ENCODE data around the gene NCAN. TPM values are rescaled to one million over a fixed set of nuclear protein-coding genes. Genes with fewer than 3 reads are reported as not detected.

The NCAN gene
- total and polyA plus RNA-seq, 2 of the 13 experiments (the other 11 are each of a cell fraction or from before 2014, with no cell fraction given), result not detected

DNA sequence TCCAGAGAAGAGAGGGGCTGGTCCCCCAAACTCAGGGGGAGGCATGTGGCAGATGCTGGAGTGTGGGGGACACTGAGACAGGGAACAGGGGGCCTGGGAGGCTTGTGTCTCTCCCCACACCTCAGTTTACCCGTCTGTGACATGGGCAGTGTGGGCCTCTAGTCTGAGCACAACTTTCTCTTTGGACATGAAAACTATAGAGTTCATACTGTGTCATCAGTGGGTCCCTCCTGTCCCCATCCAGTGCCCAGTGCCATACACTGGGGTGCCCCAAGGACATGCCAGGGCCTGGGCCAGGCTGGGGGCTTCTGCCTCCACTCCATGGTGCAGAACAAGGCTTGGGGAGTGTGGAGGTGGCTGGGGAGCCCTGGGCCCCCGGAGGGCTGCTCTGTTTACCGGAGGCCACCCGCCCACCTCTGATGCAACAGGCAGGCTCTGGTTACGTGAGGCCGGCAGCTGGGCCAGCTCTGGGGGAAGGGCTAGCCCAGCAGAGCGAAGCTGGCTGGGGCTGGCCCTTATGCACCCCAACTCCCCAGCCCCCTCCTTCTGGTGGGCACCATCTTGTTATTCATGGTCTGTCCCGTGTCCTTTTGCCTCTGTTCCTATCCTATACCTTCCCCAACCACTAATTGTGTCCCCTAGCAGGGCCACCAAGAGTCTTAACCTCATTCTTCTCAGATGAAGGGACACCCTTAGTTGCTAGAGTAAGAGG, 39.8 kb upstream of the NCAN start (continued):
- TF ChIP-seq, protein P1, sequence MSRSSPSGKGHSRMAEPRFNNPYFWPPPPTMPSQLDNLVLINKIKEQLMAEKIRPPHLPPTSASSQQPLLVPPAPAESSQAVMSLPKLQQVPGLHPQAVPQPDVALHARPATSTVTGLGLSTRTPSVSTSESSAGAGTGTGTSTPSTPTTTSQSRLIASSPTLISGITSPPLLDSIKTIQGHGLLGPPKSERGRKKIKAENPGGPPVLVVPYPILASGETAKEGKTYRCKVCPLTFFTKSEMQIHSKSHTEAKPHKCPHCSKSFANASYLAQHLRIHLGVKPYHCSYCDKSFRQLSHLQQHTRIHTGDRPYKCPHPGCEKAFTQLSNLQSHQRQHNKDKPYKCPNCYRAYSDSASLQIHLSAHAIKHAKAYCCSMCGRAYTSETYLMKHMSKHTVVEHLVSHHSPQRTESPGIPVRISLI (CRISPR knock-in tag; IDR thresholded peaks at IDR 0.05; ENCODE audit: borderline replicate concordance), result no peak
- TF ChIP-seq ZNF569 (CRISPR knock-in tag; IDR thresholded peaks at IDR 0.05; ENCODE audit: borderline replicate concordance) (no peak), BCL6 (CRISPR knock-in tag; IDR thresholded peaks at IDR 0.05) (peak; percentile 62), SOX6 (IDR thresholded peaks at IDR 0.05) (no peak), SOX6 (CRISPR knock-in tag; IDR thresholded peaks at IDR 0.05) (peak; percentile 70), ZNF660 (CRISPR knock-in tag; IDR thresholded peaks at IDR 0.05; ENCODE audit: borderline replicate concordance, low read depth) (no peak), ZNF282 (IDR thresholded peaks at IDR 0.05; ENCODE audit: partially characterized antibody) (no peak), SPEN (CRISPR knock-in tag; IDR thresholded peaks at IDR 0.05; ENCODE audit: low read depth) (peak; percentile 26; the same call in 1 of the 2 replicates), RARA (CRISPR knock-in tag; IDR thresholded peaks at IDR 0.05) (peak; percentile 47), KLF16 (CRISPR knock-in tag; IDR thresholded peaks at IDR 0.05) (peak in 1 of 2 experiments; percentile 65; a peak in 1 of 4 replicates), STAT5B (CRISPR knock-in tag; IDR thresholded peaks at IDR 0.05) (no peak), CENPX (CRISPR knock-in tag; IDR thresholded peaks at IDR 0.05) (no peak), SIX1 (CRISPR knock-in tag; IDR thresholded peaks at IDR 0.05; ENCODE audit: borderline replicate concordance) (peak; percentile 88), ZNF138 (CRISPR knock-in tag; IDR thresholded peaks at IDR 0.05; ENCODE audit: low read depth) (no peak), NFRKB (IDR thresholded peaks at IDR 0.05) (no peak), ZNF264 (CRISPR knock-in tag; IDR thresholded peaks at IDR 0.05) (no peak), ZNF3 (CRISPR knock-in tag; IDR thresholded peaks at IDR 0.05) (no peak), ASH2L (IDR thresholded peaks at IDR 0.05; ENCODE audit: insufficient read length, low read depth, low read length) (no peak), SIX4 (CRISPR knock-in tag; IDR thresholded peaks at IDR 0.05) (peak; percentile 97), ZNF124 (CRISPR knock-in tag; IDR thresholded peaks at IDR 0.05) (no peak), ZNF674 (CRISPR knock-in tag; IDR thresholded peaks at IDR 0.05; ENCODE audit: low read depth) (0 out of 2 replicates have a peak, but pooled peaks have one; percentile 34), ZNF253 (CRISPR knock-in tag; IDR thresholded peaks at IDR 0.05; ENCODE audit: borderline replicate concordance) (no peak), ZNF20 (CRISPR knock-in tag; IDR thresholded peaks at IDR 0.05) (no peak)
- TF ChIP-seq, protein P2, sequence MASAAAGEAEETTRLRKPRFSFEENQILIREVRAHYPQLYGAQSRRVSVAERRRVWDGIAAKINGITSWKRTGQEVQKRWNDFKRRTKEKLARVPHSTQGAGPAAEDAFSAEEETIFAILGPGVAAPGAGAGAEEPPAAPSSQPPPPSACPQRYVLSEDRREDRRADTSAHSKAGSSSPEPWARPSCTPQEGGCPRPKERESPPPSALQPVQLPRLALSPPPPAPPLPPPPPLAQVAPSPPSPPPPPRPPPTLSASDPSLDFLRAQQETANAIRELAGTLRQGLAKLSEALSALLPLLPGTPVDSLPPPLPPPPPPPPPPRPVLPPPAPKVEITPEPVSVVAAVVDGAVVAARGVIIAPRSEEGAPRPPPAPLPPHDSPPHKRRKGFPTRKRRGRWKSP (CRISPR knock-in tag; IDR thresholded peaks at IDR 0.05), result no peak
- TF ChIP-seq, protein P3, sequence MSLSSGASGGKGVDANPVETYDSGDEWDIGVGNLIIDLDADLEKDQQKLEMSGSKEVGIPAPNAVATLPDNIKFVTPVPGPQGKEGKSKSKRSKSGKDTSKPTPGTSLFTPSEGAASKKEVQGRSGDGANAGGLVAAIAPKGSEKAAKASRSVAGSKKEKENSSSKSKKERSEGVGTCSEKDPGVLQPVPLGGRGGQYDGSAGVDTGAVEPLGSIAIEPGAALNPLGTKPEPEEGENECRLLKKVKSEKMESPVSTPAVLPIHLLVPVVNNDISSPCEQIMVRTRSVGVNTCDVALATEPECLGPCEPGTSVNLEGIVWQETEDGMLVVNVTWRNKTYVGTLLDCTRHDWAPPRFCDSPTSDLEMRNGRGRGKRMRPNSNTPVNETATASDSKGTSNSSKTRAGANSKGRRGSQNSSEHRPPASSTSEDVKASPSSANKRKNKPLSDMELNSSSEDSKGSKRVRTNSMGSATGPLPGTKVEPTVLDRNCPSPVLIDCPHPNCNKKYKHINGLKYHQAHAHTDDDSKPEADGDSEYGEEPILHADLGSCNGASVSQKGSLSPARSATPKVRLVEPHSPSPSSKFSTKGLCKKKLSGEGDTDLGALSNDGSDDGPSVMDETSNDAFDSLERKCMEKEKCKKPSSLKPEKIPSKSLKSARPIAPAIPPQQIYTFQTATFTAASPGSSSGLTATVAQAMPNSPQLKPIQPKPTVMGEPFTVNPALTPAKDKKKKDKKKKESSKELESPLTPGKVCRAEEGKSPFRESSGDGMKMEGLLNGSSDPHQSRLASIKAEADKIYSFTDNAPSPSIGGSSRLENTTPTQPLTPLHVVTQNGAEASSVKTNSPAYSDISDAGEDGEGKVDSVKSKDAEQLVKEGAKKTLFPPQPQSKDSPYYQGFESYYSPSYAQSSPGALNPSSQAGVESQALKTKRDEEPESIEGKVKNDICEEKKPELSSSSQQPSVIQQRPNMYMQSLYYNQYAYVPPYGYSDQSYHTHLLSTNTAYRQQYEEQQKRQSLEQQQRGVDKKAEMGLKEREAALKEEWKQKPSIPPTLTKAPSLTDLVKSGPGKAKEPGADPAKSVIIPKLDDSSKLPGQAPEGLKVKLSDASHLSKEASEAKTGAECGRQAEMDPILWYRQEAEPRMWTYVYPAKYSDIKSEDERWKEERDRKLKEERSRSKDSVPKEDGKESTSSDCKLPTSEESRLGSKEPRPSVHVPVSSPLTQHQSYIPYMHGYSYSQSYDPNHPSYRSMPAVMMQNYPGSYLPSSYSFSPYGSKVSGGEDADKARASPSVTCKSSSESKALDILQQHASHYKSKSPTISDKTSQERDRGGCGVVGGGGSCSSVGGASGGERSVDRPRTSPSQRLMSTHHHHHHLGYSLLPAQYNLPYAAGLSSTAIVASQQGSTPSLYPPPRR (CRISPR knock-in tag; IDR thresholded peaks at IDR 0.05; ENCODE audit: borderline replicate concordance), result peak; percentile 48; the same call in 1 of the 2 replicates

Measured in HepG2 (cell line).